GM10248 (cell line): ENCODE measurements around the gene ZNF469.

Experiments used
- CTCF ChIA-PET: fragments of 300-600 bp; sonication (Branson Sonifier 250); formaldehyde crosslinking; extraction: SDS; loops from one replicate; lab custom pipeline; 2021; ENCODE audit warnings: antibody characterized with exemption; lab: Yijun Ruan, JAX
- POLR2A ChIA-PET: fragments of 350-650 bp; sonication (Branson Sonifier 250); formaldehyde crosslinking; extraction: SDS; loops from one replicate; lab custom pipeline; 2020; ENCODE audit warnings: antibody characterized with exemption; lab: Yijun Ruan, JAX
- DNase-seq: peaks from one replicate; pipeline ENCODE4 v3.0.0; 2012; ENCODE audit errors: extremely low spot score
- CTCF ChIP-seq: IDR thresholded peaks from 2 replicates; pipeline ENCODE4 v1.5.1; 2012; ENCODE audit warnings: mild to moderate bottlenecking, low read depth; ENCODE audit errors: extremely low read depth, missing control alignments, control extremely low read depth

ZNF469 gene

GRCh38 chr16:88361775-88362174 lies 21.0 kb upstream of the ZNF469 start:
- DNase-seq = no peak
- ChIA-PET POLR2A (no interaction called here), CTCF (no interaction called here)
- TF ChIP-seq CTCF = no peak

- POLR2A ChIA-PET = no interaction called here
- peak; percentile 60 for DNase-seq
- CTCF ChIA-PET = interaction anchor here (1.6 kb wide), 1 partner anchor 13 kb away, joined by 3 read pairs; no protein-coding TSS in a partner anchor
- TF ChIP-seq CTCF = no peak
Measured at GRCh38 chr16:88363239-88363891, 19.4 kb upstream of the ZNF469 start.

- no peak for TF ChIP-seq CTCF
- CTCF ChIA-PET = interaction anchor here (0.6 kb wide), 1 partner anchor 18 kb away, joined by 3 read pairs; the partner anchor contains the start of gene ZNF469
Measured at GRCh38 chr16:88365244-88365865, 17.4 kb upstream of the ZNF469 start.

GRCh38 chr16:88366032-88366703 lies 16.6 kb upstream of the ZNF469 start:
- ChIA-PET POLR2A (no interaction called here), CTCF (no interaction called here)
- DNase-seq = no peak
- no peak for TF ChIP-seq CTCF

More at GRCh38 chr16:88365244-88365865, 17.4 kb upstream of the ZNF469 start:
- DNase-seq = no peak
- POLR2A ChIA-PET = no interaction called here

GRCh38 chr16:88366704-88367047 lies 16.1 kb upstream of the ZNF469 start:
- DNase-seq = no peak
- CTCF ChIA-PET = no interaction called here

More at GRCh38 chr16:88366704-88367047, 16.1 kb upstream of the ZNF469 start:
- POLR2A ChIA-PET = no interaction called here
- TF ChIP-seq CTCF = no peak
